HG02943 (cell line): ENCODE data around the gene HOXA10.

Source experiments
- ATAC-seq: cut with Tn5 transposase; IDR thresholded peaks from one replicate; pipeline ENCODE4 v1.9.1; 2021; ENCODE audit warnings: mild to moderate bottlenecking, low read depth, moderate library complexity; ENCODE audit not compliant: unreplicated experiment

Gene HOXA10

DNA sequence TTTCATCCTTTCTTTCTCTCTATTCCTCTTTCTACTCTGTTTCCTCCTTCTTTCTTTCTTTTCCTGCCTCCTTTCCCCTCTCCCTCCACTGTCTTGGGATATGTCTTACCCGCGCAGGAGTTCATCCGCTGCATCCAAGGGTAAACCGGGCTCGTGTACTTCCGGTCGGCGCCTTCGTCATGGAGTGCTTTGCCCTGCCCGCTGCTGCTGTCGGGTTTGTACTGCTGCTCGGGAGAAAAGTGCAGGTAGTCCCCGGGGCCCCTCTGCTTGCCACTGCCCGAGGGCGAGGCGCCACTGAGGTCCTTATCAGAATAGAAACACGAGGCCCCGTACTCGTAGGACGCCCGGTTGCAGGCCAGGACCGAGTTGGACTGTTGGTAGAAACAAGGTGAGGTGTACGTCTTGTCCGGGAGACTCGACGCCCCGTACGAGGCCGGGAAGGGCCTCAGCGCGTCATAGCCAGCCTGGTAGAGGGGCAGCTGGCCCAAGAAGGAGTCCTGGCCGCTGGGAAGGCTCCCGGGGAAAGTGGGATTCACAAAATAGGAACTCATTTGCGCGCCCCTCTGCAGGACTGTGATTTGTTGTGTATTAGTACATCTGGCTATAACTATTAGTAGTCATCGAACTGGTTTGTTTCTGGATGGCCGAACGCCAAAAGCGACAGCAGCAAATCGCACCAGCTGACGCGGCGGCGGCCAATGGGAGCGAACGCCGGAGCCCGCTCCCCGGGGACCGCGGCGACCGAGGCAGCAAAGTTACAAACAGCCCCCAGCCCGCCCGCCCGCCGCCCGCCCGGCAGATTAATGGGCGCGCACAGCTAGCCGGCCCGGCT, 26.7 kb downstream of the HOXA10 start, which contains the start of gene HOXA6:
HOXA6 (minus strand) TSS at position 576 of the 832 bp plus-strand sequence; CDS start at position 551, 25 bp downstream.
- no peak for ATAC-seq

DNA sequence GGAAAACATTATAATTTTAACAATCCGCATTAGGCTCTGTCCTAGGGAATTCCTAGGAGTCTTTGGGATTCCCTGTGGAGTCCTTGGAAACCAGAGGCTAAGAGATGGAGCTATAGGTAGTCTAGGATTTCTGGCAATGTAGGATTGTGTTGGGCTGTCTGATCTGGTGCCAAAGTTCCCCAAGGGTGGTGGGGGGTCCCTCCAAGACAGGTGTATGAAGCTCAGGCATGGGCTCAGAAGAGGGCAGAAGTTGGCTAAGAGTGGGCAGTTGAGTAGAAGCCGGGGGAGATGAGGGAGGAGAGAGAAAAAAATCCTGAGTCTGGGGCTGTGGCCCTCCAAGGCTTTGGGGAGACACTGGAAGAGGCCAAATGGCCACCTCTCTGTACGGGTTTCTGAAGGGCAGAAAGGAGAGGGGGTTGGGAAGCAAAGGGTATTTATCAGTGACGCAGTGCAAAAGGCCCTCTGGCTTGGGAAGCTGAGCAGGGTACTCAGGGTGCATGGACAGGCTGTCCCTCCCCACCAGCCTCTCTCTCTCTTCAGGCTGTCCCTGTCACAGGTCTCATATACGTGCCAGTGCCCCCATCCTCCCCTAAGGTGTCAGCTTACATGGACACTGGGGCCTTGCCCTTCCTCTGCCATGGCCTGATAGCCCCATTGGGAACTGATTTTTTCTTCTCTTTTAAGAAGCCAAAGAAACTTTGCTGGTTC, 27.5 kb downstream of the HOXA10 start:
- ATAC-seq: no peak

DNA sequence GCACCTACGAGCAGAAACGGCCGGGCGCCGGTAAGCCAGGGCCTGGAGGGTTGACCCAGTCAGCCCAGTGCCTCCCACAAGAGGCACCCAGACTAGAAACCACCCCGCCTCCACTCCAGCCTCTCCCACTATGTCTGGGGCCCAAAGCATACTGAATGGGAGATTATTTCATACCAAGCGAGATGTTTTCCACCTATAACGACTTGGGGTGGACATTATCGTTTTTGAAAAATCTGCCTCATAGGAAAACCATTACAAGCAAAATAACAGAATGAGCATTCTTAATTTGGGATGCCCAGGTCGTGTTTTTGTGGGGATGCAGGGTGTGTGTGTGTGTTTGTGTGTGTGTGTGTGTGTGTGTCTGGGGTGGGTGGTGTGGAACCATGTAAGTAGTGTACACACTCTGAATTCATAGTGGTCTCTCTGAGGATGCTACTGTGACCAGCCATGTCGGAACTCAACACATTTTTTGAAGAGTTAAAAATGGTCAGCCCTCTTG, 28.2 kb downstream of the HOXA10 start:
- no peak for ATAC-seq

DNA sequence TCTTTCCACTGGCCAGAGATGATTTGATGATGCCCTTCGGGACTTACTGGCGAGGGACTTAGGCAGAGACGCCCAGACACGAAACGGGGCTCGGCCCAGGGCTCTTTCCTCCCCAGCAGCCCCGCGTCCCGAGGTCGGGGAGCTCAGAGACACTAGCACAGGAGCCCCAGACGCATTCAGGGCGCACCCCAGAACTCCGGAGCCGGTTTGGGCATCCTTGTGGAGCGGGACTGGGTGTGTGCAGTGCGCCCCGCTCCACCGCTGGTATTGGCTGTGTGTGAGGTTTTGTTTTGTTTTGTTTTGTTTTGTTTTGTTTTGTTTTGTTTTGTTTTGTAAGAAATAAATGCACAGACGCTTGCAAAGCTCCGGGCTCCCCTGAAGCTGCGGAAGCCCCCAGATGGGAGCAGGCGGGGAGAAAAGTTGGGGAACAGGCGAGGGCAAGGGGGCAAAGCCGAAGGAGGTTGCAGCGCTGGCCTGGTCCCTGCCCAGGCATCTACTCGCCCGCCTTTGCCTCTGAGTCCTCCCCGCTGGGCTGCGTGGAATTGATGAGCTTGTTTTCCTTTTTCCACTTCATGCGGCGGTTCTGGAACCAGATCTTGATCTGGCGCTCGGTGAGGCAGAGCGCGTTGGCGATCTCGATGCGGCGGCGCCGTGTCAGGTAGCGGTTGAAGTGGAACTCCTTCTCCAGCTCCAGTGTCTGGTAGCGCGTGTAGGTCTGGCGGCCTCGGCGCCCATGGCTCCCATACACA, 28.8 kb downstream of the HOXA10 start:
- no peak for ATAC-seq

DNA sequence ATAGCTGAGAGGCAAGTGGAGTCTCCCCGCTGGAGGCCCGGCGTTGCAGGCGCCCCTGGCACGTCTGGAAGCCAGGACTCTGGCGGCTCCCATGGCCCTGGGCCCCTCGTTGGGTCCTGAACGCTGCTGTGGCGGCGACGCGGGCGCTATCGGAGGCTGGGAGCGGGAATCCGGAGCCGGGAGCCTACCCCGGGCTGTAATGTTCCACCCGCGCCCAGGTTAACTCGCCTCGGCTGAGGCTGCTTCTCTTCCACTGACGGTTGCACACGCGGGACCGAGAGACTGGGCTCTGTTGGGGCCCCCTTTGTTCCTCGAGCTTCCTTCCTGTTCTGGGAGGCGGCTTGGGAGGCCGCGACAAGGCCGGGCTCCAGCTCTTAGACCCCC, 29.3 kb downstream of the HOXA10 start:
- no peak for ATAC-seq

DNA sequence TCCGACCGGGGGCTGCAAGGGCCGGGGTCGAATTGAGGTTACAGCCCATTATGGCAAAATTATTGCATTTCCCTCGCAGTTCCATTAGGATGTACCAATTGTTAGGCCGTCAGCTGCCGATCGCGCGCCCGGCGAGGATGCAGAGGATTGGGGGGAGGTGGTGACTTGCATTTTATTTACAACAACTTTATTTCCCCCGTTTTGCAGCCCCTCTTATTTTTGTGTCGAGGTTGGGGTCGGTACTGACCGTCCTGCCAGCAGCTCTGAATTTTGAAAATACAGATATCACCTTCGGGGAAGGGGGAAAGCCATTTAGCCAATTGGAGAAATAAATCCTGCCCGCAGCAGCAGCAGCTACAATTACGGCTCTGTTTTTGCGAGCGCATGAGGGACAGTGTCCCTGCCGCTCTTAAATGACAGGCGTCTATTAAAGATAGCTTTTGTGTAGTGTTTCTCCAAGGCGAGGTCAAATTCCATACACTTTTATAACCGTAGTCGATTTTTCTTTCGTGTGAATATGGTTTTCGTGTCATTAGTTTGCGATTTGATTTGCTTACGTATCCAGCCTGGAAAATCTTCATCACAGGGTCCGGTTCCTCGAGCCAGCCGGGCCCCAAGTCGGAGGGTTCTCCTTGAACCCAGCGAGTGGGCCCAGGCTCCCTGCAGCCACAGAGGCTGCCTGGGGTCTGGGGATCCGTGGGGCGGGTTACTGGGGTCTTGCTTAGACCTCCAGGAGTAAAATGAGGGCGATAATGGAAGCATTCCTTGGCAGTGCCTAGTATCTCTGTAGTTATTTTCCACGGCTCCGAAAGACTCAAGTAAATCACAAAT, 30.0 kb downstream of the HOXA10 start:
- ATAC-seq: no peak

DNA sequence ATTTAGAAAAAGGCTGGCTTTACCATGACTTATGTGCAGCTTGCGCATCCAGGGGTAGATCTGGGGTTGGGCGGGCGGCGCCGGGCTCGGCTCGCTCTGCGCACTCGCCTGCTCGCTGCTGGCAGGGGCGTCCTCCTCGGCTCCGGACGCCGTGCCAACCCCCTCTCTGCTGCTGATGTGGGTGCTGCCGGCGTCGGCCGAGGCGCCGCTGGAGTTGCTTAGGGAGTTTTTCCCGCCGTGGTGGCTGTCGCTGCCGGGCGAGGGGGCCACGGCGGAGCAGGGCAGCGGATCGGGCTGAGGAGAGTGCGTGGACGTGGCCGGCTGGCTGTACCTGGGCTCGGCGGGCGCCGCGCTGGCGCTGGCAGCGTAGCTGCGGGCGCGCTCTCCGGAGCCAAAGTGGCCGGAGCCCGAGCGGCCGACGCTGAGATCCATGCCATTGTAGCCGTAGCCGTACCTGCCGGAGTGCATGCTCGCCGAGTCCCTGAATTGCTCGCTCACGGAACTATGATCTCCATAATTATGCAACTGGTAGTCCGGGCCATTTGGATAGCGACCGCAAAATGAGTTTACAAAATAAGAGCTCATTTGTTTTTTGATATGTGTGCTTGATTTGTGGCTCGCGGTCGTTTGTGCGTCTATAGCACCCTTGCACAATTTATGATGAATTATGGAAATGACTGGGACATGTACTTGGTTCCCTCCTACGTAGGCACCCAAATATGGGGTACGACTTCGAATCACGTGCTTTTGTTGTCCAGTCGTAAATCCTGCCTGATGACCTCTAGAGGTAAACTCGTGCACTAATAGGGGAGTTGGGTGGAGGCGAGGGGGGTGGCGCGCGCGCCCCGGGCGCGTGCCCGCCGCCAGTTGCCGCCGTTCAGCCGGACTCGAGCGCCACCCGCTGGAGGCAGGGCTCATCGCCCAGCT, 30.8 kb downstream of the HOXA10 start, which contains the start of gene HOXA5:
HOXA5 (minus strand) TSS at position 659 of the 927 bp plus-strand sequence; CDS start at position 585, 74 bp downstream.
- ATAC-seq: no peak

DNA sequence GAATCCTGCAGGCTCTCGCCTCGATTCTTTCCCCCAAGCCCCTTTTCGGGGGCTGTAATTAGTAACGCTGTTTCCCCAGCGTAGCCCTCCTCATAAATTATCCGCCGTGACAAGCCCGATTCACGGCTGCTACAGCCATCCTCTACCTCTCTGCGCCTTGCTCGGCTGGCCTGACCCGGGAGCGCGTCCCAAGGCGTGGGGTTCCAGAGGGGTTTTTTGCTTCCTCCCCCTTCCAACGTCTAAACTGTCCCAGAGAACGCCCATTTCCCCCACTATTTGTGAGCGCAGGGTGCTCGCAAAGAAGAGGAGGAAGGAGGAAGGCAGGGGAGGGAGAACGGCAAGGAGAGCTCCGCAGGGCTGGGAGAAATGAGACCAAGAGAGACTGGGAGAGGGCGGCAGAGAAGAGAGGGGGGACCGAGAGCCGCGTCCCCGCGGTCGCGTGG, 31.5 kb downstream of the HOXA10 start:
- no peak for ATAC-seq

DNA sequence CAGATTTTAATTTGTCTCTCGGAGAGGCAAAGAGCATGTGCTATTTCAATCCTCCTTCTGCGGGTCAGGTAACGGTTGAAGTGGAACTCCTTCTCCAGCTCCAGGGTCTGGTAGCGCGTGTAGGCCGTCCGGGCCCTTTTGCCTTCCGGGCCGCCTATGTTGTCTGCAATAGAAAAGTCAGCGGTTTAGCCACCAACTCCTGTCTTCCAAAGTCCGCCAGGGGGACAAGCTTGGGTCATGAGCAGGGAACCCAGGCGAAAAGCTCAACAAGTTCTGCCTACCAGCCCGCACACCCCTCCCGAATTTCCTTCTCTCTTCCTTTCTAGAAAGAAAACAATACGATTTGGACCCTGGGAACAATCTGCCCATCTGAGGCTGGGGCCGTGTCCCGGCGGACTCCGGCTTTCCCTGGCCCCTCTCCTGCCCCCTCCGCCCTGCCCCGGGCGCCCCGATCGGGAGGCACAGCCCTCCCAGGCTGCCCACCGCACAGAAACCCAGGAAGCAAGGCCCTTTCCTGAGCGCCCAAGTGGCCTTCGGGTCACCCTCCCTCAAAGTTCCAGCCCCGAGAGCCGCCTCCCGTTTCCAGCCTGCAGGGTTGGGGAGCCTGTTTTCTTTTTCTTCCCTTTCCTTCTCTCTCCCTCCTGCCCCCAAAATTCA, 32.1 kb downstream of the HOXA10 start:
- ATAC-seq: no peak

DNA sequence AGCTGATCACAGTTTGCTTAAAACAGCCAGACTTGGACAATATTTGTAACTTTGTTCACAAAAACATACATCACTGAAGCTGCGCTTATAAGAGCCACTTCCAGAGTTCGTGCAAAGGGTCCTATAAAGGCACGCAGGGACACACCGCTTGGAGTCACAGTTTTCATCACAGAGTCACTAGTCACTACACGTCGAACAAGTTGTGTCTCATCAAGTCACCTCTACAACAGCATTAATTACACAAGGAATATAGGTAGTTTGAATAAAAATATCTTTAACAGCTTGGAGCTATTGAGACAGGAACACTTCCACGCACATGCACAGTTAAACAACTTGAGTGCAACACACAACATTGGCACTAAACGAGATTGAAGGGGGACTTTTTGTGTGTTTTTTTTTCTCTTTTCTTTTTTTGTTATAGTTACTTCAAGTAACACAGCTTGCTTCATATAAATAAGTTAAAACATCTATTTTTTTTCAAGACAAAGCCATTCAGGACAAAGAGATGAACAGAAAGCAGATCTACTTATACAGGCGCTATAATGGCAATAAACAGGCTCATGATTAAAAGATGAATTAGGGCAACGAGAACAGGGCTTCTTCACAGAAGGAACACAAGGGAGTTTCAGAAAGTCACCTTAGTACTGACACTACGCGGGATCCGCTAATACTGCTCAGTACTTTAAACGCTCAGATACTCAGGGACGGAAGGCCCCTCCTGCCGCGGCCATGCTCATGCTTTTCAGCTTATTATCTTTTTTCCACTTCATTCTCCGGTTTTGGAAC, 32.8 kb downstream of the HOXA10 start:
- no peak for ATAC-seq

DNA sequence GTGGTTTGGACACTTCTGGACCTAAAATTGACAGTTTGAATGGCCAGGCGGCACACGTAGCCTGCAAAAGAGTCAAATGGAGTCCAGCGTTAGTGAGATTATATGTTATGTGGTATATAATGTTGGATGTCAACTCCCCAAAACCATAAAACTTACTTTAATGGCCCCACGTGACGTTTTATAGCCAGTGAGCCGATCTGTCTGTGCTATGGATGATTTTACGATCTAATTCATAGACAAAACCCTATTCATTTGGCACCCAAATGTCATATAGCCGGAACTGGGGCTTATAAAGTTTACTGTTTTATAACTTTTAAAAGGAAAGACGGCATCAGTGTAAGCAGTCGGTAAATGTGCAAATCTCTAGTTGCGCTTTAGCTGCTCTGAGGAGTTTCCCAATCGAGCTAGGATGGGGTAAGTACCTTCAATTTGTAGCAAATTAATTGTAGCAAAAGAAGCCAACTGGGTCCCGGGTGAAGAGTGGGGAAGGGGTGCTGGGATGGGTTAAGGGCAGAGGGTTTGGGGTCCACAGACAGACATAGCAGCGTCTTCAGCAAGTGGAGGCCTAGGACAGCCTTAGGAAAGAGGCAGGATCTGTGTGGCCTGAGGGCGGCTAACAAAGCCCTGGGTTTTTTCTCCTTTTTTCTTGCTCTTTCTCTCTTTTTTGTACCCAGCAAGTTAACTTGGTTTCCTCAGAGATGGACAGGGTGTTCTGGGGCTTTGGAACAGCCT, 33.8 kb downstream of the HOXA10 start:
- no peak for ATAC-seq

DNA sequence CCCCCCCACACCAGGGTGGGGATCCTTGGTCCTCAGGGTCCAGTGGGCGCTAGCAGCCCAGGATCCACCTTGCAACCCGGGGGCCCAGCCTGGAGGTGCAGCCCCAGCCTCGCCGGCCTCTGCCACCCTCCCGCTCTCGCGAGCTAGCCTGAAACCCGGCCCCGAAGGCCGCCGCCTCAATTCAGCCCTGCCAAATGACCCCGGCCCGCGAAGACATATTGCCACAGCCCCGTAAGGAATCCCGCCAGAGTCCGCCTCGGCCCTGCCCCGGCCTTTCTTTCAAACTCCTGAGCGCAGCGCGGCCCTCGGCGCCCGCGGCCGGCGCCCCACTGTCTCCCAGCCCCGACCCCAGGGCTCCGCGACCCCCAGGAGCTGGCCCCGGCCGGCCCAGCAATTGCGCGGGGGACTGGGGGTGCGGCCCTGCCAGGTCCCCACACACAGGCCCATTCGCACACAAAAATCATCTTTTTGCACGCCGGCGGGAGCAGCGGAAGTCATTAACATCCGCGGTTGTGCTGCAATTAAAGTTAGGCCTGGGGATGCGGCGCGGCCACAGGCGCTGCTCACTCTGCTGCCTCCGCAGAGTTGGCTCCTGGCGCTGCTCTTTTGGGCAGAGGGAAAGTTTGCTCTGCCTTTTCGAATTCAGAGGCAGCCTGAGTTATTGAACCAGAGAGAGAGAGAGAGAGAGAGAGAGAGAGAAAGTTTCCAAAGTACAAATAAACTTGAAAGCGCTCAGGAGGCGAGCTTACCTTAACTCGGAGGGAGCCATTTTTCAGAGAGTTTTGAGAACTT, 34.6 kb downstream of the HOXA10 start:
- no peak for ATAC-seq

DNA sequence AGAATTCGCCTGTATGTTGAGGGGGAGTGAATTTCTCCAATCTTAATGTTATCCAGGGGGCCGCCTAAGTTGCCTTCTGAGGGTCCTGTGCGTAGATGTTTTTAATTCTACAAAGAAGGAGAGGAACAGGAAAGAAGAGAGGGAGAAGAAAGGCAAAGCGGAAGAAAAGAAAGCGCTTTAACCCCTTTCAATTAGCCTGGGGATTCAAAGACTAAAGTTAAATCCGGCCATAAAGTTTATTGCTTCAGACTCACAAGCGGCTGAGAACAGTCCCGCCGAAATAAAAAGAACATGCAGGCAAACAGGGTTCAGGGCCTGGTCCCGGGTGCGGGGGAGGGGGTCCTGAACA, 35.2 kb downstream of the HOXA10 start:
- ATAC-seq: no peak

DNA sequence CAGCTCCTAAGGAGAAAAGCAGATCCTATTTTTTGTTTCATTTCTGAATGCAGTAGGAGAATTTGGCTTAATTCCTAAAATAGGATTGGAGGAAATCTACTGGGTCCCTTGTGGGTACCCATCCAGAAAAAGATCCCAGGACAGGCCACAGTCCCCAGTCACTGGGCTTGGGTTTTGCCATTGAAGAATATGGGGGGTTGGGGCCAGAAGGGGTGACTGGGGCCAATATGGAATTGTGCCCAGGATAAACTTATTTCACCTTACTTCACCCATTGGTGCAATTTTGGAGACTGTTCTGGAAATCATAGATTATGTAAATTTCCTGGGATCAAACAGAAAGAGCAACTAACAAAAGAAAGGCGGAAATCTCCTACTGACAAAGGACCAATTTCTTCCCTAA, 35.6 kb downstream of the HOXA10 start:
- ATAC-seq: no peak

DNA sequence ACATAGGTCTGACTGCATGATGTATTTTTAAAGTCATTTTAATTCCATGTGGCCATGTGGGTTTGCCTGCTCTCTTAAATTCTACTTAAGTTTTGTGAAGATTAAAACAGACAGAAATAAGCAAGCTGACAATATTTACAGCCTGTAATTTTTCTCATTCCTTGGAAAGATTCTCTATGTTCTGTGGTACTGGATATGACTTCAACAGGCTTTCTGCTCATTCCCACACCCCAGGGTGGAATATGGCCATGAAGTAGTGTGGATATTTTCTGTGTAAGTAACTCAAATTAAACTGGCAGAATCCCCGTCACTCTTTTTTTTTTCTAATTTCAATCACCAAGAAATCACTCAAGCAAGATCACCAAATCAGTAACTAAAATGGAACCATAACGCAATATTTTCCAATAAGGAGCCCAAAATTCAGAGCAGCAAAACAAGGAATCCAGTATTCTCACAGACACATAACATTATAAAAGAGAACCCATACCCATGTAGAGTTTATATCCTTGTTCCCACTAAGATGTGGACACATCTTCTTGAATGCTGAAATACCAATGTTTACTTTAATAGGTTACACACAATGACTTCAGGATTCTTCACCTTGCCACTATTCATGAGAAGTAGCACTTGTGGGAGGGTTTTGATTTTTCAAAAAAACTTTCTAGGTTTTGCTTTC, 36.3 kb downstream of the HOXA10 start:
- ATAC-seq: no peak

DNA sequence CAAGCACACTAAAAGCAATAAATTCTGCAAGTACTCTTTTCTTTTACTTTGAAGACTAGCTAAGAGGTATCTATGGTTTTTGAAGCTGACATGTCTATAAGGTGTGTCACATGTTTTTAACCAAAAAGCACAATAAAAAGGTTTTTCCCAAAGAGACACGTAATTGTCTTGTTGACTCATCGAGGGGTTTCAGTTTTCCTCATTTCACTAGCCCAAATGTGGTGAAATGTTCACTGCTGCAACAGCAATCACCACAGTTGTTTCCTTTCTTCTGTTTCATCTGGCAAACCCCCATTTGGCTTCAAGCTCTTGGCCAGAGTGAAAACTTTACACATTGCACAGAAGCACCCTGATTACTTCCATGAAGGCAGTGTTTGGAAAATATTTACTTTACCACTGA, 39.7 kb downstream of the HOXA10 start:
- ATAC-seq: no peak
